ENCODE results near the gene ZPLD1.

Gene ZPLD1

GRCh38 chr3:102512734-102513504, 78.1 kb downstream of the ZPLD1 start:
- Histone ChIP-seq H3K9me3 (ENCODE audit: control insufficient read depth in 1 of 2, low read length in 2 of 2) (no peaks in the 10 kb centered on the region), H3K4me3 (ENCODE audit: low read depth in 1 of 2, low read length in 2 of 2) (no peak overlapping the region), H3K9ac (ENCODE audit: low read depth in 1 of 2, low read length in 2 of 2) (no peak overlapping the region), H3K27me3 (ENCODE audit: control insufficient read depth in 1 of 2, insufficient read depth in 2 of 2, low read length in 2 of 2) (no peaks in the 10 kb centered on the region), H3K27ac (ENCODE audit: low read depth, low read length) (no peak overlapping the region), H3K4me1 (ENCODE audit: control insufficient read depth in 1 of 2, insufficient read depth in 2 of 2, low read length in 2 of 2) (no peaks in the 10 kb centered on the region), H3K36me3 (ENCODE audit: control insufficient read depth in 1 of 2, insufficient read depth in 2 of 2, low read length in 2 of 2) (no peaks in the 10 kb centered on the region)

GRCh38 chr3:102514241-102514640, 79.4 kb downstream of the ZPLD1 start:
- H3K9me3 ChIP-seq (ENCODE audit: control insufficient read depth in 1 of 2, low read length in 2 of 2) = no peaks in the 10 kb centered on the region
- no peaks in the 10 kb centered on the region for H3K27me3 ChIP-seq (ENCODE audit: control insufficient read depth in 1 of 2, insufficient read depth in 2 of 2, low read length in 2 of 2)
- no peak overlapping the region for H3K27ac ChIP-seq (ENCODE audit: low read depth, low read length)
- H3K4me1 ChIP-seq (ENCODE audit: control insufficient read depth in 1 of 2, insufficient read depth in 2 of 2, low read length in 2 of 2) = no peaks in the 10 kb centered on the region
- H3K9ac ChIP-seq (ENCODE audit: low read depth in 1 of 2, low read length in 2 of 2) = no peak overlapping the region
- H3K36me3 ChIP-seq (ENCODE audit: control insufficient read depth in 1 of 2, insufficient read depth in 2 of 2, low read length in 2 of 2) = no peaks in the 10 kb centered on the region
- no peak overlapping the region for H3K4me3 ChIP-seq (ENCODE audit: low read depth in 1 of 2, low read length in 2 of 2)

GRCh38 chr3:102521246-102521645, 86.4 kb downstream of the ZPLD1 start:
- Histone ChIP-seq H3K36me3 (ENCODE audit: control insufficient read depth in 1 of 2, insufficient read depth in 2 of 2, low read length in 2 of 2) (no peaks in the 10 kb centered on the region), H3K9me3 (ENCODE audit: control insufficient read depth in 1 of 2, low read length in 2 of 2) (no peaks in the 10 kb centered on the region), H3K27ac (ENCODE audit: low read depth, low read length) (no peak overlapping the region), H3K4me1 (ENCODE audit: control insufficient read depth in 1 of 2, insufficient read depth in 2 of 2, low read length in 2 of 2) (peaks cover 29 to 48% of the 10 kb centered on the region in 2 donors), H3K27me3 (ENCODE audit: control insufficient read depth in 1 of 2, insufficient read depth in 2 of 2, low read length in 2 of 2) (no peaks in the 10 kb centered on the region), H3K9ac (ENCODE audit: low read depth in 1 of 2, low read length in 2 of 2) (no peak overlapping the region), H3K4me3 (ENCODE audit: low read depth in 1 of 2, low read length in 2 of 2) (no peak overlapping the region)

DNA sequence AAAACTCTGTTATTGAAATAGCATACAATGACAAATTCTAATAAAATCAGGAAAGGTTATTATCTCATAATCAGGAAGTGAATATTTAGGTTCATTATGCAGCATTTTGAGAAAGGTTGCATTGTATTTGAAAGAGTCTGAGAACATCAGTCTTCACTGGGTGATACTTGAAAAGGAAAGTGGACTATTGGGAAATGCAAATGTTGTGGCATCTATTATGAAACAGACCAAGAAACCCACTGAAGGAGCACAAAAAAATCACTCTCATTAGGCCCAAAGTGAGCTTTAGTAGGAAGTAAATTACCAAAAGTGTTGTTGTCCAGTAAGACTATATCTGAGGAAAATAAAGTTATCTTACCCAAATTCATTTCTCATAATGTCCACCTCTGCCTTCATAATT, 90.8 kb downstream of the ZPLD1 start:
- peaks cover 29 to 58% of the 10 kb centered on the region in 2 donors for H3K4me1 ChIP-seq (ENCODE audit: control insufficient read depth in 1 of 2, insufficient read depth in 2 of 2, low read length in 2 of 2)
- H3K27me3 ChIP-seq (ENCODE audit: control insufficient read depth in 1 of 2, insufficient read depth in 2 of 2, low read length in 2 of 2) = no peaks in the 10 kb centered on the region
- H3K27ac ChIP-seq (ENCODE audit: low read depth, low read length) = no peak overlapping the region
- H3K36me3 ChIP-seq (ENCODE audit: control insufficient read depth in 1 of 2, insufficient read depth in 2 of 2, low read length in 2 of 2) = no peaks in the 10 kb centered on the region
- no peak overlapping the region for H3K4me3 ChIP-seq (ENCODE audit: low read depth in 1 of 2, low read length in 2 of 2)
- no peaks in the 10 kb centered on the region for H3K9me3 ChIP-seq (ENCODE audit: control insufficient read depth in 1 of 2, low read length in 2 of 2)
- H3K9ac ChIP-seq (ENCODE audit: low read depth in 1 of 2, low read length in 2 of 2) = no peak overlapping the region

DNA sequence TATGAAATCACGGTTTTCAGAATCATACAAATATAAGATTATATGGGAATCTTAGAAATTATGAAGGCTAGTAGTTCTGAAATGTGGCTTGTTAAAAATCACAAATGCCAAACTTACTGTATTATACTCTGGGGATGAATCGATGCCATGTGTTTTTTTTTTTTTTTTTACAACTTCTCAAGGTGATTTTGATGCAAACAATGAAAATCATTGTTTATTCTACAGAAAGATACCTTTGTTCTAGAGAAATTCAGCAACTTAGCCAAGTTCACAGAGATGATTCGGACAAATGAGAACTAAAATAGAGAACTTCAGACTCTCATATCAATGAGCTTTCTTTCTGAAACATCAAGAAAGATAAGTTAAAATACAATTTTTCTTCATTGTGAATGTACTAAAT, 92.0 kb downstream of the ZPLD1 start:
- Histone ChIP-seq H3K27ac (ENCODE audit: low read depth, low read length) (no peak overlapping the region), H3K4me1 (ENCODE audit: control insufficient read depth in 1 of 2, insufficient read depth in 2 of 2, low read length in 2 of 2) (peaks cover 26 to 50% of the 10 kb centered on the region in 2 donors)

DNA sequence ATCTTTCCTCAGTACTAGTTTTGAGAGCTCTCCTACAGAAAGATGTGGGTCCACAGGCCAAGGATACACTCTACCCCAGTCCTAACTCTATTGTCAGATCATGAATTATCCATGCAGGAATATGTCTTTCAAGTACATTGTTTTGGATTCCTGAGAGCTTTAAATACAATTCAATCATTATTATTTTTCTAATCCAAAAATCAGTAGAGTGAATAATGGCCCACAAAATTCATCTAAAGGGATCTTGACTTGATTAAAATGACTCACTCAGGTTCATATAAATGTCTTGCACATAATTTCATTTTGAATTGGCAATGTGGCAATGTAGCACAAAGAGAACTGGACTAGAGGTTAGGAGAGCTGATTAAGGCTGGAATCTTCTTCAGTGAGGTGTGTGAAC, 93.9 kb downstream of the ZPLD1 start:
- H3K36me3 ChIP-seq (ENCODE audit: control insufficient read depth in 1 of 2, insufficient read depth in 2 of 2, low read length in 2 of 2) = no peaks in the 10 kb centered on the region
- no peak overlapping the region for H3K9ac ChIP-seq (ENCODE audit: low read depth in 1 of 2, low read length in 2 of 2)
- H3K27me3 ChIP-seq (ENCODE audit: control insufficient read depth in 1 of 2, insufficient read depth in 2 of 2, low read length in 2 of 2) = no peaks in the 10 kb centered on the region
- no peak overlapping the region for H3K27ac ChIP-seq (ENCODE audit: low read depth, low read length)
- H3K4me1 ChIP-seq (ENCODE audit: control insufficient read depth in 1 of 2, insufficient read depth in 2 of 2, low read length in 2 of 2) = peaks cover 18 to 35% of the 10 kb centered on the region in 2 donors
- no peaks in the 10 kb centered on the region for H3K9me3 ChIP-seq (ENCODE audit: control insufficient read depth in 1 of 2, low read length in 2 of 2)
- no peak overlapping the region for H3K4me3 ChIP-seq (ENCODE audit: low read depth in 1 of 2, low read length in 2 of 2)

More for the DNA sequence above, 92.0 kb downstream of the ZPLD1 start:
- H3K27me3 ChIP-seq (ENCODE audit: control insufficient read depth in 1 of 2, insufficient read depth in 2 of 2, low read length in 2 of 2) = no peaks in the 10 kb centered on the region
- no peaks in the 10 kb centered on the region for H3K9me3 ChIP-seq (ENCODE audit: control insufficient read depth in 1 of 2, low read length in 2 of 2)
- H3K9ac ChIP-seq (ENCODE audit: low read depth in 1 of 2, low read length in 2 of 2) = no peak overlapping the region
- no peak overlapping the region for H3K4me3 ChIP-seq (ENCODE audit: low read depth in 1 of 2, low read length in 2 of 2)
- no peaks in the 10 kb centered on the region for H3K36me3 ChIP-seq (ENCODE audit: control insufficient read depth in 1 of 2, insufficient read depth in 2 of 2, low read length in 2 of 2)

All from duodenal mucosa (tissue), 2 donors.